Fibroblast of gingiva (primary cell): Measurements from ENCODE around the gene IL12A.

Experiments used
- DNase-seq: peaks from one replicate; pipeline ENCODE4 v3.0.0-alpha.2; 2011; ENCODE audit warnings: low read depth

Gene IL12A

DNA sequence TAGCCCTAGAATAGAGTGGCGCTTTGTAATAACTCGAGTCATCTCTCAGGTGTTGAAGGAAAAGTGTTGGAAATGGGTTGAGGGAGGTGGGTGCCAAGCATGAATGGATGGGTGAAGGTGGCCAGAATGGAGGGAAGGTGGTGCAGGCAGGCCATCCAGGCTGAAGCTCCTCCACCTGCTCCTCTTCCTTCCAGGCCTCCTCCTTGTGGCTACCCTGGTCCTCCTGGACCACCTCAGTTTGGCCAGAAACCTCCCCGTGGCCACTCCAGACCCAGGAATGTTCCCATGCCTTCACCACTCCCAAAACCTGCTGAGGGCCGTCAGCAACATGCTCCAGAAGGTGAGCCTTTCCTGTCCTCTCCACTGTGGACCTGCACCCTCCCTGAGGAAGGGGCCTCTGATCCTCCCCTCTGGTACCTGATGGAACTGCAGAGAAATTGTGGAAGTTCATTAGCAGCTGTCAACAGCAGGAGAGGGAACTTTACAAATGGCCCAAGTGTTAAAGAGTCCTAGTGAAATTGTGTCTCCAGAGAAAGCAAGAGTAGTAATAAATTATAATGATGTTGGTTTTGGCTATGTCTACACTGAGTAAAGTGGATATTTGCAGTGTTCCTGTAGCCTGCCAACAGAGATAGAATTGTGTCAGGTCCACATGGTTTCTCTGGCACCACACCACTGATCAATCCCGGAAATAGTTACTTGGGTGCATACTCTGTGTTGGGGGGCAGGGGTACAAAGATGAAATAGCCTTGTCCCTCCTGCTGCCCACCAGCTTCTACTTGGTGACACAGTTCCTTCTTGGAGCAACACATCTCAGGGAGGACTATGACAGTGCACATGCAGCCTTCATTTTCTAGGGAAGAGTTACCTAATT is 1.6 kb downstream of the IL12A start:
- DNase-seq = no peak

DNA sequence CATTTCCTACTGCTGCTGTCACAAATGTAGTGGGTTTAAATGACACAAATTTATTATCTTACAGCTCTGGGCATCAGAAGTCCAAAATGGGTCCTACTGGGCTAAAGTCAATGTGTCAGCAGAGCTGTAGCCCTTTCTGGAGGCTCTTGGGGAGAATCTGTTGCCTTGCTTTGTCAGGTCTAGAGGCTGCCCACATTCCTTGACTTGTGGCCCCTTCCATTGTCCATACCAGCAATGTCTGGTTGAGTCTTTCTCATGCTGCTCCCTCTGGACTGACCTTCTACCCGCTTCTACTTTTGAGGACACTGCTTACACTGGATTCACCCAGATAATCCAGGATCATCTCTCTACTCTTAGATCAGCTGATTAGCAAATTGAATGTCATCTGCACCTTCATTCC is 3.0 kb downstream of the IL12A start:
- no peak for DNase-seq

DNA sequence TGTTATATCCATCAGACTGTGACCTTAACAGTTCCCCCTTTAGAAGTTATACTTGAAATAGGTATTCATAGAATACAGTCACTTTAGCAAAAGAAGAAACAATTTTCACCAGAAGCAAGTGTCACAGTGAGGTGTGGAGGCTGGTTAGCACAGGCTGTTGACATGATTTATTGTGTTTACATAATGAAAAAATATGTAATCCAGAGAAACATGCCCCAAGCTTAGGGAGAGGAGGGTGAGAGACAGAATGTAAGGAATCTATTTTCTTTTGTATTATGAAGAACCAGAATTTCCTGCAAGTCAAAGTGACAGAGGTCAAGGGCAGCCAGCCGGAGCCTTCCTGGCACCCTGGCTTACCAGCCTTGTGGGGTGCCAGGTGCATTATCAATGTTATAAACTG is 4.0 kb downstream of the IL12A start:
- DNase-seq = no peak

GRCh38 chr3:159994182-159994581 is 5.5 kb downstream of the IL12A start:
- DNase-seq = peak; percentile 20

- no peak for DNase-seq
Measured at GRCh38 chr3:159995091-159995490, 6.5 kb downstream of the IL12A start.

DNA sequence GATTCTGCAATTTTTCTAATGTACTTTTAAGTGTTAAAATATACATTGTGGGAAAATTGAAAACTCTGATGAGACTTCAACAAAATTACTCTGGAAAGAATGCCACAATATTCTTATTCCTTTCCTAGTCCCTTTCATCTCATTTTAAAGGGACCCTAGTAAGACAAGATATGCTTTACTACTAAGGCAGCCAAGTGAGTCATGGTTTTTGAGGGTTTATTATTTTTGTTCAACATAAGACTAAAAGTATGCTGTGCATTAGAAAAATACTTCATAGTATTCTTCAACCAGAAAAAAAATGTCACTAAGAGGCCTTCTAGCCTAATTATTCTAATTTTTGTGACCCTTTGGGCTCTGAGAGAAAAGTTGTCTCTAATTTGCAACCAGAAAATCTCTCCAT is 7.4 kb downstream of the IL12A start:
- peak; percentile 6 for DNase-seq

DNA sequence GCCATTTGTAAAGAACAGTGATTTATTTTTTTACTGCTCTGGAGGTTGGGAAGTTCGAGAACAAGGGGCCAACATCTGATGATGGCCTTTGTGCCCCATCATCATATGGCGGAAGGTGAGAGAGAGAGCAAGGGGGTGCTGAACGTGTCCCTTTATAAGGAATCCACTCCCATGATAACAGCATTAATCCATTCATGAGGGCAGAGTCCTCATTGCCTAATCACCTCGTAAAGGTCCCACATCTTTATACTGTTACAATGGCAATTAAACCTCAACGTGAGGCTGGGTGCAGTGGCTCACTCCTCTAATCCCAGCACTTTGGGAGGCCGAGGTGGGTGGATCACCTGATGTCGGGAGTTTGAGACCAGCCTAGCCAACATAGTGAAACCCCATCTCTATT is 8.3 kb downstream of the IL12A start:
- no peak for DNase-seq

- DNase-seq = no peak
Measured at GRCh38 chr3:160001148-160001760, 12.6 kb downstream of the IL12A start.

- DNase-seq = no peak
Measured at GRCh38 chr3:160001850-160002623, 13.4 kb downstream of the IL12A start.

DNA sequence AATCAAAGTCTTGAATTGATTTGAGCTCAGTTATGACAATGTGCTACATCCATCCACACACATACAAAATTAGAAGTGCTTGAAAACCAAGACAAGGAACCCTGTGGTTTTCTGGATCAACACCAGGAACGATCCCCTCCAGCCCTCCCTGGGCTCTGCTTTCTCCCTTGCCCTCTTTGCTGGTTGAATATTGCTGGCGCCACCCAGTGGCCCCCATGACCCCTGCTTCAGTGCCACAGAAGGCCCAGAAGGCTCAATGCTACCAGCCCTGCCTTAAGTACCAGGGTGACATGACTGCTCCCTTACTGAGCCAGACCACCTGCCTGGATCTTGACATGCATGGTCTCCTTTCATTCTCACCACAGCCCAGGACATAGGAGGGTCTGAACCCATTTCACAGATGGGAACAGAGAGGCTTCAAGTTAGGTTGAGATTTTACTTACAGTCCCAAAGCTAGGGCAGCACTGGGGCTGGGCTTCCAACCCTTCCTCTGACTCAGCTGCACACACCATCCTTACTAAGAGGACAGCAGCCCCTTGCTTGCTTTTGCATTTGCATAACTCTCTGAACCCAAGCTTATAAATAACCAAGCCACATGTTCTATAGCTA is 15.0 kb downstream of the IL12A start:
- DNase-seq = peak; percentile 52

DNA sequence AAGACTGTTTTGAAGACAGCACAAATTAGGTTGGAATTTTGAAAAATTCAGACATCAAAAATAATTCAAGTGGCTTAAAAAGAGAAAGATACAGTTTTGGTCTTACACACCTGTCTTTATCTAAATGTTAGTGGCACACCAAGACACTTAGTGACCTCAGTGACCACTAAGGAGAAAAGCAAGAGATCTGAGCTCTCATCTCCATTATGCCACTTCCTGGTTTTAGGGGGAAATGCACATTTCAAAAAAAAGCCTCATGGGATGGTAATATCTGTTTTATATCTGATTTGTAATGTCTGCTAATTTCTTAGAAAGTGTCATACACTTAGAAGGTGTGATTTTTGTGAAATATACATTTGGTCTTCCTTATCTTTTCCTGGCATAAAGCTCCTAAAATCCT is 16.4 kb downstream of the IL12A start:
- DNase-seq = no peak

DNA sequence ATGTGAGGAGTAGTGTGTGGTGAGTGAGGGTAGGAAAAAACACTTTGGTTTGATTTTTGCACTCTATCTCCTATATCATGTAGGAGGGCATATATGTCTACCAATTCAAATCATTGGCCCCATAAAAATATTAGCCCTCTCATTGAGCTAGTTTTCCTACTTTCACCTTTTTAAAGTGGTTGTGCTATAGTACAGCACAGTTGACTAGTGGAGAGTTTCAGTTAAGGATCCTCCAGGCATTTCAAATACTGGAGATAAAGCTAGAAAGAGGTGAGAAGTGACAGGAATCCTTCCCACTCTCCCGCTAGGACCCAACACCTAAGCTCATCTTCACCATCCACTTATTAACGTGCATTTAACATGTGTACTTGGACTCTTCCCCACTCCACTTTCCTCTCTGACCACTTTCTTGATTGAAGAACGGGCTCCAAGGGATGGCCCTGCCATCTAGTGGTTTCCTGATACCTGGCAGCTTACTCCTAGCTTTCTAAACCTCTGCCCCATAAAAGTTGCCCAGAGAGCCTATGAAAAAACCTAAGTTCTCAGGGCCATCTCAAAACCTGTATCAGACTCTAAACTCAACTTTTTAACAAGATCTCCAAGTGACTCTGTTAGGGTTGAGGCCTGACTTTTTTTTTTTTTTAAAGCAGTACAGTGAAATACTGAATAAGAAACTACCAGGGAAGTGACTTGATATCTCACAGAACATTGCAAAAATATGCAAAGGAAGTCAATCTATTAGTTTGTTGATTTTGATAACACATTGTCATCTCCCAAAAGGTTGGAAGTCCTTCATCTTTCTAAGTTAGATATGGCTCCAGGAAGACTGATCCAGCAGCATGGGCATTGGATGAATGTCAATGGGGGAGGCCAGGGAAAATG is 17.9 kb downstream of the IL12A start:
- peak; percentile 65 for DNase-seq

GRCh38 chr3:160008961-160009360 is 20.3 kb downstream of the IL12A start:
- DNase-seq = no peak

DNA sequence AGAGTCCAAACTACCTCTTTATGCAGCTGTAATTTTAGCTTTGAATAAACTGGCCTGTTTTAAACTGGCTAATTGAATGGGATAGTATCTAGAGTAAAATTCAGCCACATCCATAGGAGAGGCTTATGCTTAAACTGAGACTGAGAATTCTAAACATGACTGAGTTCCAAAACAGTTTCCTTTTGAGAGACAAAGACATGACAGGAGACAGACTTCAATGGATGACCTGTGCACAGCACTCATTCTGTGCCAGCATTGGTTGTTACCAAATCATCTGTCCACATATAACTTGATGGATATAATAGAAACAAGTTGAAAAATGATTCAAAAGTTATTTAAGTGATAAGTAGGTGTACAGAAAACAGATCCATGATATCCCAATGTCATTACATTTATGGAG is 20.9 kb downstream of the IL12A start:
- DNase-seq = no peak

DNA sequence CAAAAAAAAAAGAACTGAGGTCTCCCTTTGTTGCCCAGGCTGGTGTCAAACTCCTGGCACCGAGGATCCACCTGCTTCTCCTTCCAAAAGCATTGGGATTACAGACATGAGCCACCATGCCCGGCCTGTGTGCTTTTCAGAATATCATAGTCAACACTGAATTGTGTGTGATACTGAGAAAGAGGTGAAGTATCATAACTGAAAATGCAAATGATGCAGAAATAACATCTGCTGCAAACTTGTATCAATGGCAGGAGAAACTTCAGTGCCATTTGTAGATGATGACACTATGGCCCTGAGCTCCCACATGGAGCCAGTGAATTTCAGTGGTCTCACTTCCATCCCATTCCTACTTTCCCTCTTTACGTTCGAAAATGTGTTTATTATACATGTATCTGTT is 21.9 kb downstream of the IL12A start:
- DNase-seq = no peak

- DNase-seq = no peak
Measured at GRCh38 chr3:160012108-160012507, 23.5 kb downstream of the IL12A start.

DNA sequence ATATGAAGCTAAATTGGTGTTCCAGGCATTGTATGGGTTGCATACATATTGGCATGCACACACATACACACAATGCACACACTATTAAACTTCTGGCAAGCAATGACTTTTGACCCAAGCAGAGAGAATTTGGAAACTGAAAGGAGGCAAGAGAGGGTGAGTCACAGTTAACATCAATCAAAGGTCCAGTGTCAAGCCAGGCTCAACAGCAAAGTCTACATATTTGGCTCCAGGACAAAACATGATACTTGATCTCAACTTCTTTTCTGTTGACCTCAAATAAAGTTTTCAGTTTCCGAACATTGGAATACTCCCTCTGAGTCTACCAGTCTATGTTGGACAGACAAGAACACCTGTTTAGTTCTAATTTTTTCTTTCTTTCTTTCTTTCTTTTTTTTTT is 28.3 kb downstream of the IL12A start:
- DNase-seq = no peak

DNA sequence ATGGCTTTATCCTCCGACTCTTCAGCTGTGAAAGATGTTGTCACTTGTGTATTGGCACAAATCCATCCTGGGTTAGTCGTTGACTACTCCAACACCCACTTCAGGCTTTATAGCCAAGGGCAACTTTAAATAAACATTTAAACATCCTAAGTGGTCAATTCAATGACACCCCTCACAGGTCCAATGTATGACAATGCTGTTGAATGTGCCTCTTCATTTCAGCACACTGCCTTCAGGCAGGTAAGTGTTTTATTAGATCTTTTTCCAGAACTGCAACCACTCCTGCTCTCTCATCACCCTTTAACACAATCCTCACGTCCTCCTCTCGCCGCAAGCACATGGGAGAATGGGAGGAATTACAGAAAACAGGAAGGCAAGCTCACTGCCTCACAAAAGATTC is 30.3 kb downstream of the IL12A start:
- DNase-seq = no peak

DNA sequence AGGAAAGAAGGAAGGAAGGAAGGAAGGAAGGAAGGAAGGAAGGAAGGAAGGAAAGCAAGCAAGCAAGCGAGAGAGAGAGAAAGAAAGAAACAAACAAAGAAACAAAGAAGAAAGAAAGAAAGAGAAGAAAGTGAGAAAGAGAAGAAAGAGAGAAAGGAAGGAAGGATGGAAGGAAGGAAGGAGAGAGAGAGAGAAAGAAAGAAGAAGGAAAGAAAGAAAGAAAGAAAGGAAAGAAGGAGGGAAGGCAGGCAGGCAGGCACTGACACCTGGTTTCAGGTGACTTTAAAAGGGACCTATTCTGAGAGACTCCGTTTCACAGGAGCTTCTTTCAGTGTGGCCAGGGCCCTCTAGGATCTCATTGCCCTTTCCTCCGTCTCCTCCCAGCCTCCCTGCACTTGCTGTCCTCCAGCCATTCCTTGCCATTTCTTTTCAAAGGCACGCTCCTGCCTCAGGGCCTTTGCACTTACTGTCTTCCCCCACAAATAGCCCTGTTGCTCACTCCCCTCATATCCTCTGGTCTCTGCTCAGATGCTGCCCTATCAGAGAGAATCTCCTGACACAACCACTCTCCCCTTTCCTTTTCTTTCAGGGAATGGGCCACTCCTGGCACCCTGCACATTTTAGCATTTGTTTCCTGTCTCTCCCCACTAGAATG is 31.5 kb downstream of the IL12A start:
- no peak for DNase-seq

GRCh38 chr3:160022068-160022467 is 33.4 kb downstream of the IL12A start:
- DNase-seq = no peak

- DNase-seq = no peak
Measured at GRCh38 chr3:160023476-160023875, 34.8 kb downstream of the IL12A start.
